ENCODE data around the gene RENBP. TPM values are rescaled to one million over a fixed set of nuclear protein-coding genes. Genes with fewer than 3 reads are reported as not detected.

Gene RENBP
- total RNA-seq, 2 experiments from 2014 or later, result 2.8 to 6.2 TPM

- H2AFZ ChIP-seq (ENCODE audit: low read length), result no peak overlapping the region
- no peak overlapping the region for H3K27ac ChIP-seq (ENCODE audit: low read depth, low read length, poor library complexity, severe bottlenecking)
- TF ChIP-seq EZH2phosphoT487 (IDR thresholded peaks at IDR 0.05; ENCODE audit: borderline replicate concordance, low read depth, low read length), result no peak
- no peak for TF ChIP-seq CTCF (conservative IDR thresholded peaks at IDR 0.05; ENCODE audit: low read length)
- POLR2A ChIA-PET, result no interaction called here
- H3K4me1 ChIP-seq (ENCODE audit: insufficient read depth, low read length, poor library complexity, severe bottlenecking), result no peaks in the 10 kb centered on the region
- H3K36me3 ChIP-seq (ENCODE audit: insufficient read depth, low read length), result no peaks in the 10 kb centered on the region
- H4K20me1 ChIP-seq (ENCODE audit: insufficient read depth, low read length), result no peaks in the 10 kb centered on the region
- DNase-seq (ENCODE audit: low spot score), result no peak
- no peaks in the 10 kb centered on the region for H3K9me2 ChIP-seq (ENCODE audit: insufficient read depth, low read length)
- intact Hi-C loops (cut with micrococcal nuclease; ENCODE audit: unreplicated experiment), result no loop called here
- CTCF ChIA-PET (ENCODE audit: unreplicated experiment), result no interaction called here
- H3K4me2 ChIP-seq (ENCODE audit: low read length), result no peak overlapping the region
- no peaks in the 10 kb centered on the region for H3K79me2 ChIP-seq (ENCODE audit: insufficient read depth, low read depth, low read length)
- no peaks in the 10 kb centered on the region for H3K9me3 ChIP-seq (ENCODE audit: low read length)
- H3K4me3 ChIP-seq (ENCODE audit: low read depth, low read length, poor library complexity, severe bottlenecking), result no peak overlapping the region
- no TSS peak for BruUV-seq (replicated peaks)
Measured at GRCh38 chrX:153993079-153993478, 48.6 kb upstream of the RENBP start.

DNA sequence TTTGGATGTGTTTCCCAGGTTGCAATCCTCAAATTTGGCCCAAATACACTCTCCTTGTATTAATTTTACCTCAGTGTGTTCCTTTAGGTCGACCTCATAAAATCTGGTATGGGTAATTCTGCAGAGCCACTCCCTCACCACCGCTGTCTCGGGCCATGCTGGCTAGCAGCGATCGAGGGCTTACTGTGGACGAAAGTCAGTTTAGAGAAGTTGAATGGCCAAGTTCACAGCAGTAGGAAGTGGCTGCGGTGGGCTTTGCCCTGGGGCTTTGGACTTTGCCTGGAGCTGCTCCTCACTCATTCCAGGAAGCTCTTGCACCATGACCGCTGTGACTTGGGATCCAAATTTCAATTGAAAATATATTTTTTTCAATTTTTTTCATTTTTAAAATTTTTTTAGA is 47.7 kb upstream of the RENBP start:
- Histone ChIP-seq H3K79me2 (ENCODE audit: insufficient read depth, low read depth, low read length) (no peaks in the 10 kb centered on the region), H3K4me3 (ENCODE audit: low read depth, low read length, poor library complexity, severe bottlenecking) (no peak overlapping the region), H3K9me2 (ENCODE audit: insufficient read depth, low read length) (no peaks in the 10 kb centered on the region), H3K36me3 (ENCODE audit: insufficient read depth, low read length) (no peaks in the 10 kb centered on the region), H4K20me1 (ENCODE audit: insufficient read depth, low read length) (no peaks in the 10 kb centered on the region), H3K27ac (ENCODE audit: low read depth, low read length, poor library complexity, severe bottlenecking) (no peak overlapping the region), H2AFZ (ENCODE audit: low read length) (no peak overlapping the region), H3K9me3 (ENCODE audit: low read length) (no peaks in the 10 kb centered on the region), H3K4me1 (ENCODE audit: insufficient read depth, low read length, poor library complexity, severe bottlenecking) (no peaks in the 10 kb centered on the region), H3K4me2 (ENCODE audit: low read length) (no peak overlapping the region)
- TF ChIP-seq CTCF (conservative IDR thresholded peaks at IDR 0.05; ENCODE audit: low read length) (no peak), EZH2phosphoT487 (IDR thresholded peaks at IDR 0.05; ENCODE audit: borderline replicate concordance, low read depth, low read length) (no peak)
- intact Hi-C loops (cut with micrococcal nuclease; ENCODE audit: unreplicated experiment), result no loop called here
- POLR2A ChIA-PET, result interaction anchor here (0.6 kb wide), 1 partner anchor 51 kb away, joined by 3 read pairs; no protein-coding TSS in a partner anchor
- no peak for DNase-seq (ENCODE audit: low spot score)
- CTCF ChIA-PET (ENCODE audit: unreplicated experiment), result no interaction called here
- no TSS peak for BruUV-seq (replicated peaks)

DNA sequence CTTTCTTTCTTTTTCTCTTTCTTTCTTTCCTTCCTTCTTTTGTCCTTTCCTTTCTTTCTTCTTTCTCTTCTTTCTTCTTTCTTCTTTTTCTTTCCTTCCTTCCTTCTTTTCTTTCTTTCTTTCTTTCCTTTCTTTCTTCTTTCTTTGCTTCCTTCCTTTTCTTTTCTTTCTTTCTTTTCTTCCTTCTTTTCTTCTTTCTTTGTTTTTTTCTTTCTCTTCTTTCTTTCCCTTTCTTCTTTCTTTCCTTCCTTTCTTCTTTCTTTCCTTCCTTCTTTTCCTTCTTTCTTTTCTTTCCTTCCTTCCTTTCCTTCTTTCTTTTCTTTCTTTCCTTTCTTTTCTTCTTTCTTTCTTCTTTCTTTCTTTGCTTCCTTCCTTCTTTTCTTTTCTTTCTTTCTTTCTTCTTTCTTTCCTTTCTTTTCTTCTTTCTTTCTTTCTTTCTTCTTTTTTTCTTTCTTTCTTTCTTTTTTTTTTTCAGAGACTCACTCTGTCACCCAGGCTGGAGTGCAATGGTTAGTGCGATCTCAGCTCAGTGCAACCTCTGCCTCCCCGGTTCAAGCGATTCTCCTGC is 46.7 kb upstream of the RENBP start:
- CTCF ChIA-PET (ENCODE audit: unreplicated experiment), result no interaction called here

More for the DNA sequence above, 46.7 kb upstream of the RENBP start:
- BruUV-seq (replicated peaks), result no TSS peak
- H2AFZ ChIP-seq (ENCODE audit: low read length), result no peak overlapping the region
- intact Hi-C loops (cut with micrococcal nuclease; ENCODE audit: unreplicated experiment), result no loop called here
- no peak for DNase-seq (ENCODE audit: low spot score)
- no peak overlapping the region for H3K4me2 ChIP-seq (ENCODE audit: low read length)
- H4K20me1 ChIP-seq (ENCODE audit: insufficient read depth, low read length), result no peaks in the 10 kb centered on the region
- TF ChIP-seq EZH2phosphoT487 (IDR thresholded peaks at IDR 0.05; ENCODE audit: borderline replicate concordance, low read depth, low read length) (no peak), CTCF (conservative IDR thresholded peaks at IDR 0.05; ENCODE audit: low read length) (no peak)
- H3K4me3 ChIP-seq (ENCODE audit: low read depth, low read length, poor library complexity, severe bottlenecking), result no peak overlapping the region
- H3K79me2 ChIP-seq (ENCODE audit: insufficient read depth, low read depth, low read length), result no peaks in the 10 kb centered on the region
- POLR2A ChIA-PET, result no interaction called here
- no peaks in the 10 kb centered on the region for H3K9me2 ChIP-seq (ENCODE audit: insufficient read depth, low read length)
- no peaks in the 10 kb centered on the region for H3K9me3 ChIP-seq (ENCODE audit: low read length)
- no peak overlapping the region for H3K27ac ChIP-seq (ENCODE audit: low read depth, low read length, poor library complexity, severe bottlenecking)
- H3K36me3 ChIP-seq (ENCODE audit: insufficient read depth, low read length), result no peaks in the 10 kb centered on the region
- no peaks in the 10 kb centered on the region for H3K4me1 ChIP-seq (ENCODE audit: insufficient read depth, low read length, poor library complexity, severe bottlenecking)
